Stimulated activated CD4-positive, alpha-beta T cell treated with anti-CD3 and anti-CD28 coated beads, TNF-alpha, amount 100 ng/mL, for 4 hours (primary cell): ENCODE measurements around the gene MRPL20.
"Not testable (repeated sequence)": the region's sequence is repeated elsewhere in the genome, so short reads cannot be mapped to it uniquely, and the experiment has no call there.

Experiments used
- DNase-seq, 3 experiments: peaks; one replicate each; pipeline ENCODE4 v3.0.0-alpha.2; 2020; ENCODE audit warnings: low read depth in 3 of 3

The MRPL20 gene

GRCh38 chr1:1406821-1407635 is at the start of gene MRPL20:
TSS of gene MRPL20 (minus strand) at chr1:1407293. CDS start at chr1:1407217, 76 bp downstream.
- peak; percentile 87 to 92 (median 89) for DNase-seq

- DNase-seq, result not testable (repeated sequence)
These were observed 49.7 kb upstream of the MRPL20 start for GRCh38 chr1:1456683-1457255.

DNA sequence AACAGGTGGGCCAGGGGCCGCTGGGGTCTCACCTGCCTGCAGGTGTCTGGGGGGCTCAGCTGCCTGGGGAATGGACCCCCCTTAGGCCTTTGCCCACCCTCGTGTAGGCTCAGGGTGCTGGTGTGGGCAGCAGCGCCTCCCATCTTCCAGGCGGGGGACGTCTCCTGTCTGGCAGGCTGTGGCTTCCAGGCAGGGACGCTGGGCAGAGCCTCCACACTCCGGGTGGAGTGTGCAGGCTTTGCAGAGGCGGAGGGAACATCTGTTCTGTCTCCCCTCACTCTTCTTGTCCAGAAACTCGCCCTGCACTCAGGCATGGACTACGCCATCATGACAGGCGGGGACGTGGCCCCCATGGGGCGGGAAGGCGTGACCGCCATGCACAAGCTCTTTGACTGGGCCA is 48.8 kb upstream of the MRPL20 start:
- DNase-seq, result not testable (repeated sequence)

- DNase-seq, result no peak
These were observed 48.3 kb upstream of the MRPL20 start for GRCh38 chr1:1455366-1455884.

GRCh38 chr1:1454286-1455056 is 47.4 kb upstream of the MRPL20 start:
- DNase-seq, result not testable (repeated sequence)

DNA sequence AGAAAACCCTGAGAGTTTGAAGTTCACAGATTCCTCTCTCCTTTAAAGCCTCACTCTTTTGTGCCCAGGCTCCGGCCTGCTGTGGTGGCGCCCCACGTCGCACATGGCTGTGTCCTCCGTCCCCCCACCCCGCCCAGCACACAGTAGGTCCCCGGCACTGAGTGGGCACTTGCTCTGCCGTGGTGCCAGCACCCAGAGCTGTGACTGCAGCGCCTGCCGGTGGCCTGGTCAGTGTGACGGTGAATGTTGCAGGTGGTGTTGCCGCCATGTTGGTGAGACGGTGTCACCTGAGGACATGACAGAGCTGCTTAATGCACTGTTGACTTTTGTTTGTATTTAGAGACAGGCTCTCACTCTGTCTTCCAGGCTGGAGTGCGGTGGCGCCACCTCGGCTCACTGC is 45.8 kb upstream of the MRPL20 start:
- DNase-seq, result no peak

DNA sequence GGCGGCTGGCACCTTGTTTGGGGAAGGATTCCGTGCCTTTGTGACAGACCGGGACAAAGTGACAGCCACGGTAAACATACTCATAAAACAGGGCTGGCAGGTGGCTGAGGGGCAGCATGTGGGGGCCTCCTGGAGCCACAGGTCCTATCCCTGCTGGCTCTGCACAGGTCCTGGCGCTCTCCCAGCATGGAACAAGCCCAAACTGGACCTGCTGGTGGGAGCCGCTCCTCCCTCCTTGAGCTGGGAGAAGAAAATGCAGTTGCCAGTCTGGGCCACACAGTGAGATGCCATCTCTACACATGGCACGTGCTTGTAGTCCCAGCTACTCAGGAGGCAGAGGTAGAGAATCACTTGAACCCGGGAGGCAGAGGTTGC is 45.3 kb upstream of the MRPL20 start:
- not testable (repeated sequence) for DNase-seq

- no peak for DNase-seq
These were observed 44.7 kb upstream of the MRPL20 start for GRCh38 chr1:1451696-1452364.

DNA sequence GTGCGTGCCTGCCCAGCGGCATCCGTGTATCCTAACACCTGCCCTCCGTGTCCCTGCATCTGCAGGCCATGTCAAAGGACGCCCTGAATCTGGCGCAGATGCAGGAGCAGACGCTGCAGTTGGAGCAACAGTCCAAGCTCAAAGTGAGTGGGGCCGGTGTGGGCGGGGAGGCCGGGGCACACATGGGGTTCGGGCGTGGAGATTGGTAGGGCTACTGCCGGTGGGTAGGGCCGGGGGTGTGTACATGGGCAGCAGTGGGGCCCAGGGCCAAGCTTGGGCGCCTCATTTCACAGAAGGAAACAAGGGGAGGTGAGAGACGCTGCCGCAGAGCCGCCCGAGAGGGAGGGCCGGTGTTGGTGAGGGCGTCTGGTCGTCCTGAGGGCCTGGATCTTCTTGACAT is 43.5 kb upstream of the MRPL20 start:
- not testable (repeated sequence) for DNase-seq

GRCh38 chr1:1449099-1449739 is 42.1 kb upstream of the MRPL20 start, which contains the start of gene ATAD3C:
TSS of gene ATAD3C (plus strand) at chr1:1449689. CDS start at chr1:1450684, 995 bp downstream.
- no peak for DNase-seq

- not testable (repeated sequence) for DNase-seq
These were observed 39.5 kb upstream of the MRPL20 start for GRCh38 chr1:1446631-1447030.

GRCh38 chr1:1442069-1442770 is 35.1 kb upstream of the MRPL20 start:
- DNase-seq, result no peak

- peak; percentile 25 to 37 (median 37) for DNase-seq
These were observed 34.2 kb upstream of the MRPL20 start for GRCh38 chr1:1441002-1441888.

GRCh38 chr1:1440262-1441001 is 33.3 kb upstream of the MRPL20 start:
- DNase-seq, result no peak

DNA sequence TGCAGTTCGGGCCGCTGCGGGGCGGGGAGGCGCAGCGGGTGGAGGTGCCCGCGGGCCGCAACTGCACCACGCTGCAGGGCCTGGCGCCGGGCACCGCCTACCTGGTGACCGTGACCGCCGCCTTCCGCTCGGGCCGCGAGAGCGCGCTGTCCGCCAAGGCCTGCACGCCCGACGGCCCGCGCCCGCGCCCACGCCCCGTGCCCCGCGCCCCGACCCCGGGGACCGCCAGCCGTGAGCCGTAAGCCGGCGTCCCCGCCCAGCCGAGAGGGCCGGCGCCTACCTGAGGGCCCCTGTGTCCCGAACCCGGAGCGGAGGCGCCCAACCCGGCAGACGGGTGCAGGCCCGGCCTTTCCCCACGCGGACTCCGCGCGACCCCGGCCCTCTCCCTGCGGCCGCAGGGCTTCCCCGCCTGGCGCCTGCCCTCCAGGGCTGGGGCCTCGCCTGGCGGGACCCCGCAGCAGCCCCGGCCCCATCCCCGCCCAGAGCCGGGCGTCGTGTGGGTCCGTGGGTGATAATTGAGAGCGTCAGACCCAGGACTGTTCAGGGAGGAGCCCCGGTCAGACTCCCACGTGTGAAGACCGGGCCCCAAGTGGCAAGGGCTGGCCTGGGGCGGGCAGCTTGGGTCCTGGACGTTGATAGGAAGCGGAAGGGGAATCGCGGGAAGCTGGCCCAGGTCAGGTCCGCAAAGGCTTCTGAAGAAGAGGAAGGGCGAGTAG is 32.6 kb upstream of the MRPL20 start:
- no peak for DNase-seq

DNA sequence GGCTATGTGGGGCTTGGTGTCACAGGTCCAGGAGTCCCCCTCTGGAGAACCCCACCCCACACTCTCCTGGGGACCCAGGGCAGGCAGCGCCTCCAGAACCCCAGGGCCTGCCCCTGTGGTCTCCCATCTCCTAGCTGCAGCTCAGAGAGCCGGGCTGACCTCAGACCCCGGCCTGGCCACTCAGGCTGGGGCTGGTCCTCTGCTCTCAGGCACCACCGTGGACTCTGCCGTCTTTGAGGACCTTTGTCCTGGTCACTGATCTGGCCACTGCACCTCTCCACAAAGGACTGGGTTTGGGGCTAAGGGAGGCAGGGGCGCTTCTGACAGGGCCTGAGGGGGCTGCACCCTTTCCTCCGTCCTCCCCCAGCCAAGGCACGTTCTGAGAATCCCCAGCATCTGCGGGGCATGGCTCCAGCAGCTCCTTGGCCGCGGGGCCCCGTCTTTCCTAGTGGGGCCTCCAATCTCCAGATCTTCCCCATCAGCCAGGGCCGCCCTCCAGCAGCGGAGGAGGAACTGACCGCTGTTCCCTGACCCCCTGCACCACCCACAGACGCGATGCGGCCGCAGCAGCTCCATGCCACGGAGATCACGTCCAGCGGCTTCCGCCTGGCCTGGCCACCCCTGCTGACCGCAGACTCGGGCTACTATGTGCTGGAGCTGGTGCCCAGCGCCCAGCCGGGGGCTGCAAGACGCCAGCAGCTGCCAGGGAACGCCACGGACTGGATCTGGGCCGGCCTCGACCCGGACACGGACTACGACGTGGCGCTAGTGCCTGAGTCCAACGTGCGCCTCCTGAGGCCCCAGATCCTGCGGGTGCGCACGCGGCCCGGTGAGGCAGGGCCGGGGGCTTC is 31.7 kb upstream of the MRPL20 start:
- DNase-seq, result no peak

DNA sequence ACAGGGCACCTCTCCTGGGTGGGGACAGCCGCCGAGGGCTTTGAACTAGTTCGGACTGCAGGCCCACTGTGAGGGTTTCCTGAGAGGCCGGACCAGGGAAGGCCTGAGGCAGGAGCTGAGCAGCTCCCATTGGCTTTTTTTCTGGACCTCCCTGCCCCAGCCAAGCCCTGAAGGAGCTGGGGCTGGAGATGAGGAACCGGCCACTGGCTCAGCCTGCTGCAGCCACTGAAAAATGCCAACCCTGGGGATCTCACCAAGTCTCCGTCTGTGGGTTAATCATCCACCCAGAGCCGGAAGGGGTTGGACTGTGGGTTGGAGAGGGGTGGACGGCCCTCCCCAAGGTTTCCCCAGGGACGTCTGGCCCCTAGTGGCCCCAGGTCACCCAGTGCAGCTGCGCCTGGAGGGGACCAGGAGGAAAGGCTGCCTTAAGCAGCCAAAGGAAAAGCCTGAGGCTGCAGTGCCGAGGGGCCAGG is 30.8 kb upstream of the MRPL20 start:
- no peak for DNase-seq
